WTC11 (cell line): ENCODE measurements around the gene C2orf72. TPM values are rescaled to one million over a fixed set of nuclear protein-coding genes. Genes with fewer than 3 reads are reported as not detected.

ENCODE experiments used
- ATAC-seq: fragments of 200-7000 bp; cut with Tn5 transposase; 2 replicates; pipeline ENCODE4 v1.10.0; 2021; ENCODE audit warnings: mild to moderate bottlenecking, moderate library complexity
- CTCF ChIA-PET: fragments of 300-600 bp; sonication (Branson Sonifier 250); formaldehyde crosslinking; loops from one replicate; lab custom pipeline; 2021; ENCODE audit warnings: antibody characterized with exemption; lab: Charles Lee
- POLR2A ChIA-PET: fragments of 350-600 bp; sonication (Branson Sonifier 250); formaldehyde crosslinking; loops from one replicate; lab custom pipeline; 2021; ENCODE audit warnings: antibody characterized with exemption; lab: Charles Lee
- DNase-seq: peaks from one replicate; pipeline ENCODE4 v3.0.0; 2021; ENCODE audit warnings: low spot score
- H3K27ac Mint-ChIP-seq: 2 replicates; pipeline ENCODE4 v1.8.0; 2021; ENCODE audit warnings: mixed read lengths
- H3K27me3 Mint-ChIP-seq: 2 replicates; pipeline ENCODE4 v1.8.0; 2021; ENCODE audit warnings: low read depth, mild to moderate bottlenecking, moderate library complexity, mixed read lengths
- H3K36me3 Mint-ChIP-seq: 2 replicates; pipeline ENCODE4 v1.8.0; 2021; ENCODE audit warnings: mixed read lengths
- H3K4me1 Mint-ChIP-seq: 2 replicates; pipeline ENCODE4 v1.8.0; 2022; ENCODE audit warnings: mixed read lengths
- H3K4me3 Mint-ChIP-seq: 2 replicates; pipeline ENCODE4 v1.8.0; 2021; ENCODE audit warnings: mild to moderate bottlenecking, moderate library complexity, mixed read lengths
- H3K9me3 Mint-ChIP-seq: 2 replicates; pipeline ENCODE4 v1.8.0; 2021; ENCODE audit warnings: mixed read lengths
- GABPB1 ChIP-seq: sonication (generic); formaldehyde crosslinking; IDR thresholded peaks from 2 replicates; pipeline ENCODE4 v1.8.1; 2023; ENCODE audit warnings: mild to moderate bottlenecking, missing genetic modification reagents
- JAZF1 ChIP-seq: fragments of 250-450 bp; sonication (Bioruptor Pico); IDR thresholded peaks from 2 replicates; pipeline ENCODE4 v1.9.0; 2021; ENCODE audit warnings: moderate library complexity, mild to moderate bottlenecking, inconsistent platforms
- SMAD4 ChIP-seq: sonication (generic); formaldehyde crosslinking; IDR thresholded peaks from 2 replicates; pipeline ENCODE4 v1.8.0; 2022; ENCODE audit warnings: mild to moderate bottlenecking, missing genetic modification reagents
- SP1 ChIP-seq: sonication (generic); formaldehyde crosslinking; conservative IDR thresholded peaks from 2 replicates; pipeline ENCODE4 v1.8.1; 2022; ENCODE audit warnings: missing genetic modification reagents
- ZBTB21 ChIP-seq: sonication (generic); formaldehyde crosslinking; IDR thresholded peaks from 2 replicates; pipeline ENCODE4 v1.8.1; 2023; ENCODE audit warnings: mild to moderate bottlenecking, missing genetic modification reagents, borderline replicate concordance
- ZNF121 ChIP-seq: sonication (generic); formaldehyde crosslinking; IDR thresholded peaks from 2 replicates; pipeline ENCODE4 v1.8.0; 2023; ENCODE audit warnings: missing genetic modification reagents
- total RNA-seq: library from RNA; stranded (reverse); gene quantifications from 3 replicates; pipeline ENCODE4 v1.2.3, GENCODE V29; 2021
- TF ChIP-seq, protein P1 (sequence below): sonication (generic); formaldehyde crosslinking; IDR thresholded peaks from 2 replicates; pipeline ENCODE4 v1.8.0; 2022; ENCODE audit warnings: missing genetic modification reagents
- TF ChIP-seq, protein P2 (sequence below): sonication (generic); formaldehyde crosslinking; IDR thresholded peaks from 2 replicates; pipeline ENCODE4 v1.8.1; 2023; ENCODE audit warnings: mild to moderate bottlenecking, missing genetic modification reagents, moderate library complexity
- TF ChIP-seq, protein P3 (sequence below): sonication (generic); formaldehyde crosslinking; IDR thresholded peaks from 2 replicates; pipeline ENCODE4 v1.8.0; 2023; ENCODE audit warnings: missing genetic modification reagents, mild to moderate bottlenecking, borderline replicate concordance
- TF ChIP-seq, protein P4 (sequence below): sonication (generic); formaldehyde crosslinking; IDR thresholded peaks from 2 replicates; pipeline ENCODE4 v1.8.0; 2023; ENCODE audit warnings: missing genetic modification reagents
- TF ChIP-seq, protein P5 (sequence below): sonication (generic); formaldehyde crosslinking; IDR thresholded peaks from 2 replicates; pipeline ENCODE4 v1.8.0; 2022; ENCODE audit warnings: mild to moderate bottlenecking, missing genetic modification reagents
- TF ChIP-seq, protein P6 (sequence below): sonication (generic); formaldehyde crosslinking; IDR thresholded peaks from 2 replicates; pipeline ENCODE4 v1.8.1; 2022; ENCODE audit warnings: low read depth, mild to moderate bottlenecking, moderate library complexity, missing genetic modification reagents, borderline replicate concordance
- TF ChIP-seq, protein P7 (sequence below): sonication (generic); formaldehyde crosslinking; IDR thresholded peaks from 2 replicates; pipeline ENCODE4 v1.8.1; 2023; ENCODE audit warnings: mild to moderate bottlenecking, missing genetic modification reagents, borderline replicate concordance

C2orf72 gene
- total RNA-seq, 1 experiment from 2014 or later, result 1.7 TPM

DNA sequence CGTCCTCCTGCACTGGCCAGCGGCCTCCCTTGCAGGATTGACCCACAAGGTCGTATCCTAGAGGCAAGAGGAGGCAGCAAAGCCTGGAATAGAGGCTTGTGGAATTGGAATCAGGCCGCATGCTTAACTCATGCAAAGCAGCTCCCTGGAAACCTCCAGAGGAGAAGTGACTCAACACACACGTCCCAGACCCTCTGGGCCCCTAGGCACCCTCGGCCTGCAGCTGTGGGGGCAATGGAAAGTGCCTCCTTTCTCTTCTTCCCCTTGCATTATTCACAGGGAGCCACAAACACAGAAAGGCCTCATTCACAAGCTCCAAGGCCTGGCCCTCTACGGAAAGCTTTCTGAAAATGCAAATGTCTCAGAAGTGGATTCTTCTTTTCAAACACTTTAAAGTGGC lies 21.8 kb upstream of the C2orf72 start:
- peak; percentile 49 for ATAC-seq
- no peaks in the 10 kb centered on the region; the same call in none of the 2 replicates for H3K27me3 Mint-ChIP-seq
- H3K4me3 Mint-ChIP-seq, result no peak overlapping the region
- no peak overlapping the region for H3K27ac Mint-ChIP-seq
- no peak for TF ChIP-seq JAZF1 (CRISPR knock-in tag)
- TF ChIP-seq, protein P1, sequence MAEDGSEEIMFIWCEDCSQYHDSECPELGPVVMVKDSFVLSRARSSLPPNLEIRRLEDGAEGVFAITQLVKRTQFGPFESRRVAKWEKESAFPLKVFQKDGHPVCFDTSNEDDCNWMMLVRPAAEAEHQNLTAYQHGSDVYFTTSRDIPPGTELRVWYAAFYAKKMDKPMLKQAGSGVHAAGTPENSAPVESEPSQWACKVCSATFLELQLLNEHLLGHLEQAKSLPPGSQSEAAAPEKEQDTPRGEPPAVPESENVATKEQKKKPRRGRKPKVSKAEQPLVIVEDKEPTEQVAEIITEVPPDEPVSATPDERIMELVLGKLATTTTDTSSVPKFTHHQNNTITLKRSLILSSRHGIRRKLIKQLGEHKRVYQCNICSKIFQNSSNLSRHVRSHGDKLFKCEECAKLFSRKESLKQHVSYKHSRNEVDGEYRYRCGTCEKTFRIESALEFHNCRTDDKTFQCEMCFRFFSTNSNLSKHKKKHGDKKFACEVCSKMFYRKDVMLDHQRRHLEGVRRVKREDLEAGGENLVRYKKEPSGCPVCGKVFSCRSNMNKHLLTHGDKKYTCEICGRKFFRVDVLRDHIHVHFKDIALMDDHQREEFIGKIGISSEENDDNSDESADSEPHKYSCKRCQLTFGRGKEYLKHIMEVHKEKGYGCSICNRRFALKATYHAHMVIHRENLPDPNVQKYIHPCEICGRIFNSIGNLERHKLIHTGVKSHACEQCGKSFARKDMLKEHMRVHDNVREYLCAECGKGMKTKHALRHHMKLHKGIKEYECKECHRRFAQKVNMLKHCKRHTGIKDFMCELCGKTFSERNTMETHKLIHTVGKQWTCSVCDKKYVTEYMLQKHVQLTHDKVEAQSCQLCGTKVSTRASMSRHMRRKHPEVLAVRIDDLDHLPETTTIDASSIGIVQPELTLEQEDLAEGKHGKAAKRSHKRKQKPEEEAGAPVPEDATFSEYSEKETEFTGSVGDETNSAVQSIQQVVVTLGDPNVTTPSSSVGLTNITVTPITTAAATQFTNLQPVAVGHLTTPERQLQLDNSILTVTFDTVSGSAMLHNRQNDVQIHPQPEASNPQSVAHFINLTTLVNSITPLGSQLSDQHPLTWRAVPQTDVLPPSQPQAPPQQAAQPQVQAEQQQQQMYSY (CRISPR knock-in tag), result peak; percentile 72
- TF ChIP-seq, protein P2, sequence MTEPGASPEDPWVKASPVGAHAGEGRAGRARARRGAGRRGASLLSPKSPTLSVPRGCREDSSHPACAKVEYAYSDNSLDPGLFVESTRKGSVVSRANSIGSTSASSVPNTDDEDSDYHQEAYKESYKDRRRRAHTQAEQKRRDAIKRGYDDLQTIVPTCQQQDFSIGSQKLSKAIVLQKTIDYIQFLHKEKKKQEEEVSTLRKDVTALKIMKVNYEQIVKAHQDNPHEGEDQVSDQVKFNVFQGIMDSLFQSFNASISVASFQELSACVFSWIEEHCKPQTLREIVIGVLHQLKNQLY (CRISPR knock-in tag), result no peak
- no peak for TF ChIP-seq ZBTB21
- CTCF ChIA-PET, result interaction anchor here (0.6 to 3.5 kb wide), 5 partner anchors 15 to 856 kb away, joined by 3 to 23 read pairs (median 5); no protein-coding TSS in a partner anchor
- POLR2A ChIA-PET, result no interaction called here
- peaks cover 9% of the 10 kb centered on the region for H3K9me3 Mint-ChIP-seq
- peaks cover 2% of the 10 kb centered on the region; the same call in 1 of the 2 replicates for H3K36me3 Mint-ChIP-seq
- DNase-seq, result no peak
- peaks cover 18% of the 10 kb centered on the region for H3K4me1 Mint-ChIP-seq

DNA sequence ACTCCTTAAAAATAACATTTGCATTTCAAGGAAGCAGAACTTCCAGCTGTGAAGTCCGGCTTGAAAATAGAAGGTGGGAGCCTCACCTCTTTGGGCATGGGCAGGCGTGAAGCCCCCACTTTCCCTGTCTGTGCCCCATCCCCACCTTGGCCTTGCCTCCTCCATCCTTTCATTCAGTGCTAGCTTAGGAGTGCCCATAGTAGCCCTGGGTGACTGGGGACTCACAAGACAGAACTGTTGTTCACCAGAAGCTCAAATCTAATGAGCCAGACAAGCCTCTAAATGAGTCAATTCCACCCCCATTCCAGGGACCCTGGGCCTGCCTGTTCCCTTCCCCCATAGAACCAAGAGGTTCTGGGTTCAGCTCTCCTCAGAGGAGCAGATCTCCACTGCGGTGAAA lies 21.4 kb upstream of the C2orf72 start:
- POLR2A ChIA-PET, result no interaction called here
- H3K27me3 Mint-ChIP-seq, result no peaks in the 10 kb centered on the region; the same call in none of the 2 replicates
- ATAC-seq, result no peak
- CTCF ChIA-PET, result interaction anchor here (0.6 to 3.5 kb wide), 5 partner anchors 16 to 856 kb away, joined by 3 to 23 read pairs (median 5); no protein-coding TSS in a partner anchor
- no peak overlapping the region for H3K4me3 Mint-ChIP-seq
- no peak overlapping the region for H3K27ac Mint-ChIP-seq
- DNase-seq, result no peak
- peaks cover 2% of the 10 kb centered on the region; the same call in 1 of the 2 replicates for H3K36me3 Mint-ChIP-seq
- H3K4me1 Mint-ChIP-seq, result peaks cover 18% of the 10 kb centered on the region
- TF ChIP-seq, protein P3, sequence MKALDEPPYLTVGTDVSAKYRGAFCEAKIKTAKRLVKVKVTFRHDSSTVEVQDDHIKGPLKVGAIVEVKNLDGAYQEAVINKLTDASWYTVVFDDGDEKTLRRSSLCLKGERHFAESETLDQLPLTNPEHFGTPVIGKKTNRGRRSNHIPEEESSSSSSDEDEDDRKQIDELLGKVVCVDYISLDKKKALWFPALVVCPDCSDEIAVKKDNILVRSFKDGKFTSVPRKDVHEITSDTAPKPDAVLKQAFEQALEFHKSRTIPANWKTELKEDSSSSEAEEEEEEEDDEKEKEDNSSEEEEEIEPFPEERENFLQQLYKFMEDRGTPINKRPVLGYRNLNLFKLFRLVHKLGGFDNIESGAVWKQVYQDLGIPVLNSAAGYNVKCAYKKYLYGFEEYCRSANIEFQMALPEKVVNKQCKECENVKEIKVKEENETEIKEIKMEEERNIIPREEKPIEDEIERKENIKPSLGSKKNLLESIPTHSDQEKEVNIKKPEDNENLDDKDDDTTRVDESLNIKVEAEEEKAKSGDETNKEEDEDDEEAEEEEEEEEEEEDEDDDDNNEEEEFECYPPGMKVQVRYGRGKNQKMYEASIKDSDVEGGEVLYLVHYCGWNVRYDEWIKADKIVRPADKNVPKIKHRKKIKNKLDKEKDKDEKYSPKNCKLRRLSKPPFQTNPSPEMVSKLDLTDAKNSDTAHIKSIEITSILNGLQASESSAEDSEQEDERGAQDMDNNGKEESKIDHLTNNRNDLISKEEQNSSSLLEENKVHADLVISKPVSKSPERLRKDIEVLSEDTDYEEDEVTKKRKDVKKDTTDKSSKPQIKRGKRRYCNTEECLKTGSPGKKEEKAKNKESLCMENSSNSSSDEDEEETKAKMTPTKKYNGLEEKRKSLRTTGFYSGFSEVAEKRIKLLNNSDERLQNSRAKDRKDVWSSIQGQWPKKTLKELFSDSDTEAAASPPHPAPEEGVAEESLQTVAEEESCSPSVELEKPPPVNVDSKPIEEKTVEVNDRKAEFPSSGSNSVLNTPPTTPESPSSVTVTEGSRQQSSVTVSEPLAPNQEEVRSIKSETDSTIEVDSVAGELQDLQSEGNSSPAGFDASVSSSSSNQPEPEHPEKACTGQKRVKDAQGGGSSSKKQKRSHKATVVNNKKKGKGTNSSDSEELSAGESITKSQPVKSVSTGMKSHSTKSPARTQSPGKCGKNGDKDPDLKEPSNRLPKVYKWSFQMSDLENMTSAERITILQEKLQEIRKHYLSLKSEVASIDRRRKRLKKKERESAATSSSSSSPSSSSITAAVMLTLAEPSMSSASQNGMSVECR (CRISPR knock-in tag), result no peak
- no peak for TF ChIP-seq SMAD4
- TF ChIP-seq, protein P4, sequence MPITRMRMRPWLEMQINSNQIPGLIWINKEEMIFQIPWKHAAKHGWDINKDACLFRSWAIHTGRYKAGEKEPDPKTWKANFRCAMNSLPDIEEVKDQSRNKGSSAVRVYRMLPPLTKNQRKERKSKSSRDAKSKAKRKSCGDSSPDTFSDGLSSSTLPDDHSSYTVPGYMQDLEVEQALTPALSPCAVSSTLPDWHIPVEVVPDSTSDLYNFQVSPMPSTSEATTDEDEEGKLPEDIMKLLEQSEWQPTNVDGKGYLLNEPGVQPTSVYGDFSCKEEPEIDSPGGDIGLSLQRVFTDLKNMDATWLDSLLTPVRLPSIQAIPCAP (CRISPR knock-in tag), result no peak
- H3K9me3 Mint-ChIP-seq, result peaks cover 9% of the 10 kb centered on the region

DNA sequence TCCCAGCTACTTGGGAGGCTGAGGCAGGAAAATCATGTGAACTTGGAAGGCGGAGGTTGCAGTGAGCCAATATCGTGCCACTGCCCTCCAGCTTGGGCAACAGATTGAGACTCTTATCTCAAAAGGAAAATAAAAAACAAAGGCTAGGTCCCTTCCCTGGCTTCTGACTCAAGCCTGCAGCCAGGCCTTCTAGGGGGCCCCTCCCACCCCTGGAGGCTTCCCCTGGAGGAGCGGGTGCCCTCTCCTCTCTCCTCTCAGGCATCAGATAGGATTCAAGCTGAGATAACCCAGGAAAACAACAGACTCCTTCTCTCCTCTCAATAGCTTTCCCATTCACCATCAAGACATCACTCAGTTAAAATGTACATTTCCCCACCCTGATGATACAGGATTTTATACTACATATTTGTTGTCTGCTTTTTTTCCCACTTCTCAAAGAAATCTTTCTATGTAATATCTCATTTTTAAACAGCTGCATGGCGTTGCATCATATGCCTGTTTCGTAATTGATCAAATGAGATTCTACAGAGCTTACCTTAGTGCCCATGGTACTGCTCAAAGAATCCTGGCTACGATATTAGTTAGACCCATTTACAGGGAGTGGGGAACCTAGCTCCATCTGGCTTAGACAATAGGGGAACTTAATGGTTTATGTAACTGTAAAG lies 20.6 kb upstream of the C2orf72 start:
- Mint-ChIP-seq H3K36me3 (peaks cover 2% of the 10 kb centered on the region; the same call in 1 of the 2 replicates), H3K27me3 (no peaks in the 10 kb centered on the region; the same call in none of the 2 replicates), H3K9me3 (peaks cover 9% of the 10 kb centered on the region), H3K4me1 (peaks cover 18% of the 10 kb centered on the region), H3K4me3 (no peak overlapping the region), H3K27ac (no peak overlapping the region)
- ChIA-PET CTCF (interaction anchor here (0.6 to 3.5 kb wide), 7 partner anchors 16 to 192 kb away, joined by 3 to 23 read pairs (median 7); no protein-coding TSS in a partner anchor), POLR2A (no interaction called here)
- TF ChIP-seq ZBTB21 (no peak), GABPB1 (CRISPR knock-in tag) (peak; percentile 79), SMAD4 (no peak), ZNF121 (CRISPR knock-in tag) (no peak), JAZF1 (CRISPR knock-in tag) (no peak), SP1 (CRISPR knock-in tag) (no peak)
- TF ChIP-seq, protein P5, sequence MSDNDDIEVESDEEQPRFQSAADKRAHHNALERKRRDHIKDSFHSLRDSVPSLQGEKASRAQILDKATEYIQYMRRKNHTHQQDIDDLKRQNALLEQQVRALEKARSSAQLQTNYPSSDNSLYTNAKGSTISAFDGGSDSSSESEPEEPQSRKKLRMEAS (CRISPR knock-in tag), result no peak
- TF ChIP-seq, protein P6, sequence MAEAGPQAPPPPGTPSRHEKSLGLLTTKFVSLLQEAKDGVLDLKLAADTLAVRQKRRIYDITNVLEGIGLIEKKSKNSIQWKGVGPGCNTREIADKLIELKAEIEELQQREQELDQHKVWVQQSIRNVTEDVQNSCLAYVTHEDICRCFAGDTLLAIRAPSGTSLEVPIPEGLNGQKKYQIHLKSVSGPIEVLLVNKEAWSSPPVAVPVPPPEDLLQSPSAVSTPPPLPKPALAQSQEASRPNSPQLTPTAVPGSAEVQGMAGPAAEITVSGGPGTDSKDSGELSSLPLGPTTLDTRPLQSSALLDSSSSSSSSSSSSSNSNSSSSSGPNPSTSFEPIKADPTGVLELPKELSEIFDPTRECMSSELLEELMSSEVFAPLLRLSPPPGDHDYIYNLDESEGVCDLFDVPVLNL (CRISPR knock-in tag), result no peak
- TF ChIP-seq, protein P7, sequence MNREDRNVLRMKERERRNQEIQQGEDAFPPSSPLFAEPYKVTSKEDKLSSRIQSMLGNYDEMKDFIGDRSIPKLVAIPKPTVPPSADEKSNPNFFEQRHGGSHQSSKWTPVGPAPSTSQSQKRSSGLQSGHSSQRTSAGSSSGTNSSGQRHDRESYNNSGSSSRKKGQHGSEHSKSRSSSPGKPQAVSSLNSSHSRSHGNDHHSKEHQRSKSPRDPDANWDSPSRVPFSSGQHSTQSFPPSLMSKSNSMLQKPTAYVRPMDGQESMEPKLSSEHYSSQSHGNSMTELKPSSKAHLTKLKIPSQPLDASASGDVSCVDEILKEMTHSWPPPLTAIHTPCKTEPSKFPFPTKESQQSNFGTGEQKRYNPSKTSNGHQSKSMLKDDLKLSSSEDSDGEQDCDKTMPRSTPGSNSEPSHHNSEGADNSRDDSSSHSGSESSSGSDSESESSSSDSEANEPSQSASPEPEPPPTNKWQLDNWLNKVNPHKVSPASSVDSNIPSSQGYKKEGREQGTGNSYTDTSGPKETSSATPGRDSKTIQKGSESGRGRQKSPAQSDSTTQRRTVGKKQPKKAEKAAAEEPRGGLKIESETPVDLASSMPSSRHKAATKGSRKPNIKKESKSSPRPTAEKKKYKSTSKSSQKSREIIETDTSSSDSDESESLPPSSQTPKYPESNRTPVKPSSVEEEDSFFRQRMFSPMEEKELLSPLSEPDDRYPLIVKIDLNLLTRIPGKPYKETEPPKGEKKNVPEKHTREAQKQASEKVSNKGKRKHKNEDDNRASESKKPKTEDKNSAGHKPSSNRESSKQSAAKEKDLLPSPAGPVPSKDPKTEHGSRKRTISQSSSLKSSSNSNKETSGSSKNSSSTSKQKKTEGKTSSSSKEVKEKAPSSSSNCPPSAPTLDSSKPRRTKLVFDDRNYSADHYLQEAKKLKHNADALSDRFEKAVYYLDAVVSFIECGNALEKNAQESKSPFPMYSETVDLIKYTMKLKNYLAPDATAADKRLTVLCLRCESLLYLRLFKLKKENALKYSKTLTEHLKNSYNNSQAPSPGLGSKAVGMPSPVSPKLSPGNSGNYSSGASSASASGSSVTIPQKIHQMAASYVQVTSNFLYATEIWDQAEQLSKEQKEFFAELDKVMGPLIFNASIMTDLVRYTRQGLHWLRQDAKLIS (CRISPR knock-in tag), result no peak
- DNase-seq, result no peak
- ATAC-seq, result no peak
